Measurements from ENCODE around the gene ADAM10. TPM values are rescaled to one million over a fixed set of nuclear protein-coding genes. Genes with fewer than 3 reads are reported as not detected.

Gene ADAM10
- total RNA-seq, 1 experiment from 2014 or later = 69.8 TPM

- DNase-seq (ENCODE audit: low read depth) = no peak
These were observed 172.8 kb downstream of the ADAM10 start for GRCh38 chr15:58576657-58577056.

GRCh38 chr15:58575045-58575786 lies 174.3 kb downstream of the ADAM10 start:
- no peak for DNase-seq (ENCODE audit: low read depth)

- DNase-seq (ENCODE audit: low read depth) = no peak
These were observed 174.9 kb downstream of the ADAM10 start for GRCh38 chr15:58574631-58575030.

- no peak for DNase-seq (ENCODE audit: low read depth)
These were observed 176.2 kb downstream of the ADAM10 start for GRCh38 chr15:58573270-58573669.

GRCh38 chr15:58572521-58572920 lies 177.0 kb downstream of the ADAM10 start:
- DNase-seq (ENCODE audit: low read depth) = no peak

GRCh38 chr15:58571491-58571890 lies 178.0 kb downstream of the ADAM10 start:
- DNase-seq (ENCODE audit: low read depth) = no peak

- no peak for DNase-seq (ENCODE audit: low read depth)
These were observed 180.1 kb downstream of the ADAM10 start for GRCh38 chr15:58569455-58569854.

GRCh38 chr15:58568157-58568571 lies 181.3 kb downstream of the ADAM10 start:
- no peak for DNase-seq (ENCODE audit: low read depth)

GRCh38 chr15:58566029-58566428 lies 183.5 kb downstream of the ADAM10 start:
- no peak for DNase-seq (ENCODE audit: low read depth)

- DNase-seq (ENCODE audit: low read depth) = no peak
These were observed 183.9 kb downstream of the ADAM10 start for GRCh38 chr15:58565619-58566018.

- no peak for DNase-seq (ENCODE audit: low read depth)
These were observed 184.5 kb downstream of the ADAM10 start for GRCh38 chr15:58564981-58565380.

- no peak for DNase-seq (ENCODE audit: low read depth)
These were observed 187.4 kb downstream of the ADAM10 start for GRCh38 chr15:58562135-58562534.

GRCh38 chr15:58561321-58561720 lies 188.2 kb downstream of the ADAM10 start:
- DNase-seq (ENCODE audit: low read depth) = no peak

GRCh38 chr15:58559904-58560588 lies 189.5 kb downstream of the ADAM10 start:
- no peak for DNase-seq (ENCODE audit: low read depth)

- DNase-seq (ENCODE audit: low read depth) = no peak
These were observed 190.7 kb downstream of the ADAM10 start for GRCh38 chr15:58558777-58559176.

- DNase-seq (ENCODE audit: low read depth) = no peak
These were observed 193.0 kb downstream of the ADAM10 start for GRCh38 chr15:58556541-58556940.

GRCh38 chr15:58556028-58556361 lies 193.5 kb downstream of the ADAM10 start:
- no peak for DNase-seq (ENCODE audit: low read depth)

GRCh38 chr15:58555162-58556027 lies 194.1 kb downstream of the ADAM10 start:
- no peak for DNase-seq (ENCODE audit: low read depth)

- DNase-seq (ENCODE audit: low read depth) = no peak
These were observed 194.7 kb downstream of the ADAM10 start for GRCh38 chr15:58554758-58555157.

- no peak for DNase-seq (ENCODE audit: low read depth)
These were observed 196.1 kb downstream of the ADAM10 start for GRCh38 chr15:58553365-58553918.

GRCh38 chr15:58552505-58553364 lies 196.8 kb downstream of the ADAM10 start:
- DNase-seq (ENCODE audit: low read depth) = no peak

All from Daoy (cell line).